ENCODE data around the gene PSD.

GRCh38 chr10:102463983-102464382, 45.4 kb upstream of the PSD start:
- TF ChIP-seq POLR2A (IDR thresholded peaks at IDR 0.05): no peak
- TF ChIP-seq CTCF (IDR thresholded peaks at IDR 0.05): no peak
- TF ChIP-seq EP300 (IDR thresholded peaks at IDR 0.05): no peak
- TF ChIP-seq POLR2AphosphoS5 (IDR thresholded peaks at IDR 0.05): no peak
